HG03520 (cell line): ENCODE data around the gene AOAH.

Source experiments
- ATAC-seq: cut with Tn5 transposase; IDR thresholded peaks from one replicate; pipeline ENCODE4 v1.9.1; 2021; ENCODE audit warnings: mild to moderate bottlenecking, moderate library complexity; ENCODE audit not compliant: unreplicated experiment

The AOAH gene

GRCh38 chr7:36635091-36635490 lies 89.2 kb downstream of the AOAH start:
- no peak for ATAC-seq

- no peak for ATAC-seq
These were observed 90.9 kb downstream of the AOAH start for GRCh38 chr7:36633377-36633776.

GRCh38 chr7:36630112-36630650 lies 94.1 kb downstream of the AOAH start:
- ATAC-seq = no peak

GRCh38 chr7:36629351-36629750 lies 94.9 kb downstream of the AOAH start:
- no peak for ATAC-seq

GRCh38 chr7:36627836-36628235 lies 96.5 kb downstream of the AOAH start:
- ATAC-seq = no peak

- ATAC-seq = no peak
These were observed 98.2 kb downstream of the AOAH start for GRCh38 chr7:36626111-36626510.

GRCh38 chr7:36625247-36625646 lies 99.0 kb downstream of the AOAH start:
- no peak for ATAC-seq

- no peak for ATAC-seq
These were observed 101.0 kb downstream of the AOAH start for GRCh38 chr7:36623247-36623646.

GRCh38 chr7:36621396-36621795 lies 102.9 kb downstream of the AOAH start:
- ATAC-seq = no peak

GRCh38 chr7:36620166-36620708 lies 104.1 kb downstream of the AOAH start:
- ATAC-seq = no peak

GRCh38 chr7:36617408-36617807 lies 106.9 kb downstream of the AOAH start:
- no peak for ATAC-seq

GRCh38 chr7:36615852-36616540 lies 108.3 kb downstream of the AOAH start:
- ATAC-seq = no peak

- ATAC-seq = no peak
These were observed 109.3 kb downstream of the AOAH start for GRCh38 chr7:36614959-36615358.

GRCh38 chr7:36613031-36613614 lies 111.2 kb downstream of the AOAH start:
- no peak for ATAC-seq

GRCh38 chr7:36611703-36612102 lies 112.6 kb downstream of the AOAH start:
- no peak for ATAC-seq

- no peak for ATAC-seq
These were observed 116.6 kb downstream of the AOAH start for GRCh38 chr7:36607721-36608095.

- ATAC-seq = no peak
These were observed 117.1 kb downstream of the AOAH start for GRCh38 chr7:36606976-36607720.

- ATAC-seq = no peak
These were observed 117.9 kb downstream of the AOAH start for GRCh38 chr7:36606153-36606975.

- ATAC-seq = no peak
These were observed 118.8 kb downstream of the AOAH start for GRCh38 chr7:36605261-36606051.

- ATAC-seq = no peak
These were observed 119.5 kb downstream of the AOAH start for GRCh38 chr7:36604806-36605205.
